ENCODE data around the gene LSM10.
A peak's percentile ranks its signal among the peaks of the same experiment; 100 is the strongest.

Gene LSM10

DNA sequence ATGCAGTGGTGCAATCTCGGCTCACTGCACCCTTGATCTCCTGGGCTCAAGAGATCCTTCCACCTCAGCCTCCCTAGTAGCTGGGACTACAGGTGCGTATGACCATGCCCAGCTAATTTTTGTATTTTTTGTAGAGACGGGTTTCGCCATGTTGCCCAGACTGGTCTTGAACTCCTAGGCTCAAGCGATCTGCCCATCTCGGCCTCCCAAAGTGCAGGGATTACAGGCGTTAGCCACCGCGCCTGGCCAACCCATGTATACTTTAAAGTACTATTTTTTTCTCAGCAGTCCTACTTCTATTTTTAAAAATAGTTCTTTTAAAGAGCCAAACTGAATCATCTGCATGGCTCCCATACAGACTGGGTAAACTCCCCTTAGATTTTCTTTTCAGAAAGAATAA is 15.5 kb downstream of the LSM10 start:
- DNase-seq, result no peak

DNA sequence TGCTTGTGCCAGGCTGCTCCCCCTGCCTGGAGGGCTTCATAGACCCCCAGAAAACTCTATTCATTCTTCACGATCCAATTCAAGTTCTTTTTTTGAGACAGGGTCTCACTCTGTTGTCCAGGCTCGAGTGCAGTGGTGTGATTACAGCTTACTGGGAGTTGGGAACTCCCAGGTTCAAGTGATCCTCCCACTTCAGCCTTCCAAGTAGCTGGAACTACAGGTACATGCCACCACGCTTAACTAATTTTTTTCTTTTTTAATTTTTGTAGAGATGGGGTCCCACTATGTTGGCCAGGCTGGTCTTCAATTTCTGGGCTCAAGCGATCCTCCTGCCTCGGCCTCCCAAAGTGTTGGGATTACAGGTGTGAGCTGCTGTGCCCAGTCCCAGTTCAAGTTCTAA is 16.3 kb downstream of the LSM10 start:
- DNase-seq, result no peak

DNA sequence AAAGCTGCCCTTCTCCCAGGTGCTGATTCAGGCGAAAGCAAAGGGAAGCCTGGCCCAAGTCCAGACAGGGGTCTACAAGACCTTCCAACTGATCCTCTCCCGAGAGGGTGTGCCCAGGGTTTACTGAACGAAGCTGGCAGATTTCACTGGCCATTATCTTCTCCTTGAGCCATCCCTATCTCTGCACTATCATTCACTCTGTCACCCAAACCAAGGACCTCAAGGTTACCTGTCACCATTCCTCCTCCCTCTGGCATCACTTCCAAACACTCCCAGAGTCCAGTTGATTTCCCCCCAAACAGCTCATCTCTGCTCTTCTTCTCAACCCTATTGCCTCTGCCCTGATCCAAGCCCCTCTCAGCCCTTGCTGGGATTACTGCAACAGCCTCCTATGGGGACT is 16.9 kb downstream of the LSM10 start:
- DNase-seq, result no peak

DNA sequence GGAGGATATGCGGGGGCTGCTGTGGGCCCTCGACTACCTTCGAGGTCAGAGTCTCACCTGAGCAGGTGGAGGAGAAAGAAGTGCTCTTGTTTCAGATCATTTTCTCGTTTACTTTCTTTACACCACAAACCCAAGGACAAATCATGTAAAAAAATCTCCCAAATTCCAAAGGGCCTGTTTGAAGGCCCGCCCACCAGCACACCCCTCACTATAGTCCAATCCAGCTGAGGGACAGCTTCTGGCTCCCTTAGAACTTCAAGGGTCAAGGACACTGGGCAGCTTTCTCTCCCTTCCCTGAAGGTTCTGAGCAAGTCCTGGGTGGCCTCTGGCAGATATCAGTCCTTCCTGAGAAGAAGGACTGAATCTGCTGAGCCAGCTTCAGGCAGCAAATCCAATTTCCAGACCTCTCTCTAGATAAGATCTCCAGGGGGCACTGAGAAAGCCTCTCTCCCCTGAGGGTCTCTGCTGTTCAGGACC is 17.5 kb downstream of the LSM10 start:
- DNase-seq, result no peak

DNA sequence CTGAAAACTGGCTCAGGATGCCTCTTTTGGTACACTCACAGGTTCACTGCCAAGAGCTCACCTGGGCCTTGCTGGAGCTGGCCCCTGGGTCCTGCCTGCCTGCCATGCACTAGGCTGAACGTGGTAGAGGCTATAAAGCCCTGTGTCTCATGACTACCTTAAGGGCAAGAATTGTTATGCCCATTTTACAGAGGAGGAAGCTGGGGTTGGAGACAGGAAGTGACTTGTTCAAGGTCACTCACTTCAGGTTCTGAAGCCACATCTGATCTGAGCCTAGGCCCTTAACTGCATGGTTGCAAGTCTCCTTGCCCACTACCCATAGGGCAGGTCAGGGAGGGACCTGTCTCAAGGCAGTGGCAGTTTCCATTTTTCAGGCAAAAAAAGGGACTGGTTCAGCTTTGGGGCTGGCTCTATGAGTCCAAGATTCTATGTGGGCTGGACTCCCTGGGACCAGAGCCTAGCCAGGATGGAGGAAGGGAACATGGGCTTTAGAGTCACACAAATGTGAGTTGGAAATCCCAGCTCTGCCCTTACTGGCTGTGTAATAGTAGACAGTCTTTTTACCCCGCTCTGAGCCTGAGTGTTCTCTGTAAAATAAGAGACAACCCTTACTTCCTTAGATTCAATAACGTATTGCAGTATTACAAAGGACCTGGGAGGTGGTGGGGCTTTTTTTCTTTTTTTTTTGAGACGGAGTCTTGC is 19.8 kb downstream of the LSM10 start:
- peak; percentile 24 to 29 for DNase-seq

DNA sequence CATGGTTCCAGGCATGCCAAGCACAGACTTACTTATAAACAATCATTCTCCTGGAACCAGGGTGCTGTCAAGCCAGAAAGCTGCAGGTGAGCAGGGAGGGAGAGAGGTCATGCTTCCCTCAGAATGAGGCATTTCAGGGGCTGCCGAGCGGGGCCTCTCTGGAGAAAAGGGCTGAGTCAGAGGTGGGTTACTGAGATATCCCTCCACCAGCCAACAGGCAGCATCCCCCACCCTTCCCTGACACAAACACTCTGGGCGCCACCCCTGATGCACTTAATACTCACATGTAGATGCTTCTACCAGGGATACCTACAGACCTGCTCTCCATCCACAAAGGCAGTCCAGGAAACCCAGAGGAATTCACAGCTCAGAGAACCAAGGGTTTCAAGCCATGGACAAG is 25.1 kb downstream of the LSM10 start:
- DNase-seq, result no peak

DNA sequence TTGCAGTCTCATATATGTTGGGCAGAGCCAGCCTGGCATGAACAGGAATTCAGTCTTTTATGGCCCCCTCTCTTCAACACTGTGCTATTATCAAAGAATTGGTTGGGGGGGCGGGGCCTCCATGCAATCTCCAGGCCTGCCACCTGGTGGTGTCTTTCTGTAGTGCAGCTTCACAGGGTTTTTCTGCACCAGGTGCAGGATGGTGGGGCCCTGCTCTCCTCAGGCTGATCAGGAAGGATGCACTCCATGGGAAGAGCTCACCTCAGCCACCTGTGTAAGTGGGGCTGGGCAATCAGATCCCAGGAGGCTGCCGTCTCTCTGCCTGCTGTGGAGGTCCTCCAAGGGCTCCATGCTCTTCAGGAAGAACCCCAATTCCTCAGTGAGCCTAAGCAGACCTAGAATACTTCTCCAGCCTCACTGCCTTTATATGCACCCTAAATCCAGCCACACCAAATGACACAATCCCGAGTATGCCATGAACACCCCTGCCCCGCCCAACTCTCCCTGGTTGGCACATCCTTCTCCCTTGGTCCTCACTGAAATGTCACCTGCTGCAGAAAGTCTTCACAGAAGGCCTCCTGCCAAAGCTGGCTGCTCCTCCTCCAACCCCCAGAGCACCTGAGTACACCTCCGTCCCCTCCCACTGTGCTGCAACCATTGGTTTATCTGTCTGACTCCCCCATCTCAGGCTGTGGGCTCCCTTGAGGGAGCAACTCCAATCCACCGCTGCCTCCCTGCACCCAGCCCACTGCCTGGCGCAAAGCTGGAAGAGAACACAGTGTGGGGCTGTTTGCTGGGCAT is 28.4 kb downstream of the LSM10 start:
- DNase-seq, result peak; percentile 69 to 72

DNA sequence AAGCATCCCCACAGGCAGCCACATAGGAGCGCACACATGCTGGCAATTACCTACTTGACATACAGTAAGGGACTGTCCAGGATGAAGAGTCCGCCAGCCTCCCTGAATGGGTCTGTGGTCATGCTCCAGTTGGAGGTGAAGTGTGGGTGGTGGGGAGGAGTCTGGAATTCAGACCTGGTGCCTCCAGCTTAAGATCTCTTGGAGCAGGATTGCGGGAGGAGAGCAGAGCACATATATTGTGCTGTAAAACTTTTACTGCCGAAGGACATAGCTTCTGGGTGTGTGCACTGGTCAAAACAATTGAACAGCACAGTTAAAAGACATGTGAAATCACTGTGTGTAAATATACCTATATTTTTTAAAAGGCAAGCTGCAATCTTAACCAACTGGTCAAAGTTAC is 29.9 kb downstream of the LSM10 start:
- DNase-seq, result no peak

DNA sequence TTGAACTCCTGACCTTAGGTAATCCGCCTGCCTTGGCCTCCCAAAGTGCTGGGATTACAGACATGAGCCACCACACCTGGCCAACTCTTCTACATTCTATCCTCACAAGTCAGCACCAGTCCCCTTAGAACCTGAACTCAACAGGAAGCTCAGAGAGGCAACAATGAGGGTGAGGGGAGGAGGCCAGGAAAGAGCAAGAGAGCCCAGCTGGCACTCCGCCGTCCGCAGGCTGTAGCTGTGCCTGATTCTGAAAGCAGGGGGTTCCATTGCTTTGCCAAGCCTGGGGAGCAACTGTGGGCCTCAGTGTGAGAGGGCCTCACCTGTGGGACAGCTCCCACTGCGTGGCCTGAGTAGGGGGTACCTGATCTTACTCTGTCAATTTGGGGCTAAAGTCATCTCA is 30.6 kb downstream of the LSM10 start:
- no peak for DNase-seq

DNA sequence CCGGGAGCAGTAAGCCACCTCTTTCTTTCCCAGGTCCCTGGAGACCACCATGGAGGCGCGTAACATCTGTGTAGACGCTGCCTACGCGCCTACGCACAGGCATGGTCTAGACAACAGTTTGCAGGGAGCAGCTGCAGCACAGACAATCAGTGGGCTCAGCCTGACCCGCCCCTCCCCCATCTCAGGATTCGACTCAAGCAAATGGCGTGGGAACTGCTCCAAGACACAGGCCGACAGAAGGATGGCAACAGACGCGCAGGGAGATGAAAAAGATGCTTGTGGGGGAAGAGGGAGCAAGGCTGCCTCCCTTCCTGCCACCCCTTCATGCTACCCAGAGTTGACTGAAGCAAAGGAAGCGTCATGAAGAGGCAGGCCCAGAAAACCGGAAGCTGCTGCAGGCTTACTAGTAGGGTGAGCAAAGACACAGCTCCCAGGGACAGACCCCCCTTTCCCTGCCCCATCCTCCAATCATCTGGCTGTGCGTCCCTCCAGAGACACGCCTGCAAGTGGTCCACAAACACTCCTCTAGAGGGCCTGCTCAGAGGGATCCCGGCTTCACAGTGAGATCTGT is 31.5 kb downstream of the LSM10 start:
- DNase-seq, result peak; percentile 77 to 82

DNA sequence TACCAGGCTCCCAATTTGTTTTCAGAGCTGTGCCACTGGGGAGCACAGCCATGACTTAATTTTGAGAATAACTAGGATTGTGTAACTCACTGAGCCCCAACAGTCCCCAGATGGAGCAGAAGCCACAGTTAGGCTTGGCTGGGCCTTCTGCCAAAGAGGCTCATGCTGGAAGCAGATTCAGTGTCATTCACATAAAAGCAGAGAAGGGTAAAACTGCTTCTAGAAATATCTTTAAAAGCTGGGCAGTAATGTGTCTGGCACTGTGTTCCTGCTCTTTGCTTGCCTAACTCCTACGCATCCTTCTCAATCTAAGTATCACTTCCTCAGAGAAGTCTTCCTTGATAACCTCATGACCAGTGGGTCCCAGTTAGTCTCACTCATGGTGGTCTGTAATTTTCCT is 32.3 kb downstream of the LSM10 start:
- DNase-seq, result peak; percentile 85 to 88

DNA sequence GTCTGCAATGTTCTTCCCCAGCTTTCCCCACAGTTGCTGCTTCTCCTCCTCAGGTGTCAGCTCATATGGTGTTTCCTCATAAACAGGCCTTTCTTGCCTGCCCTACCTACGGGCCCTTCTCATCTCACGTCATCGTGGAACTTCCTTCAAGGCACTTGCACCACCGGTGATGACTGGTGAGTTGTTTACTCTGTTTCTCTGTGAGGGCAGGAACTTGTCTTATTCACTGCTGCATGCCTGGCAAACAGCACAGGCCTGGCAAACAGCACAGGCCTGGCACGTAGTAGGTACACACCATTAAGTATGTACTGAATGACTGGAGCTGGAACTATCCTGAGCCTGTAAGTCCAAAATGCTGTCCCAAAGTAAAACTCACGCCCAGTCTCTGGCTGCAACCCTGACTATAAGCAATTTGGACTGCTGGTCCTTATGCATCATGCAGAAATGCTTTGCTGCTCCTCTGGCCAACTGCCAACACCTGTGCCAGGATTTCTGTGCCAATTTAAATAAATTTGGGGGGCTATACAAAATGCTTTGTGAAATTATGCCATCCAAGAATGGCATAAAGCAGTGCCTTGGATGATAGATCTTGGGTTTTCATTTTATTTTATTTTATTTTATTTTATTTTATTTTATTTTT is 37.7 kb downstream of the LSM10 start:
- DNase-seq, result peak; percentile 19 to 63

DNA sequence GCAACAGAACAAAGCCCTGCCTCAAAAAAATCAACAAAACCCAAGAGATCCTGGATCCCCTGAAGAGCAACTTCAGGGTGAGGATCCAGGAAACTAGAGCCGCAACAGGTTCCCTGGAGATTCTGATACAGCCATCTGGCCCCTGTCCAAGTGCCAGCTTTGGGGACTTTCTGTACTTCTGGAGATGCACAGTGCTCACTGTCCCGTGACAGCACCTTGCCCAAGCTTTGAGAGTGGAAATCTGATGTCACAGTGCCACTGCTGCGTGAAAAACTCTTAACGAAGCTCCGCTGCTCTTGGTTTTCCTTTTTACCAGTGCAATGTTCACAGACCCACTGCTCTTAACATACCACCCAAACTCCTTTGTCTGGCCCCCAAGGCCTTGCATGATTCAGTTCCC is 38.3 kb downstream of the LSM10 start:
- DNase-seq, result no peak

DNA sequence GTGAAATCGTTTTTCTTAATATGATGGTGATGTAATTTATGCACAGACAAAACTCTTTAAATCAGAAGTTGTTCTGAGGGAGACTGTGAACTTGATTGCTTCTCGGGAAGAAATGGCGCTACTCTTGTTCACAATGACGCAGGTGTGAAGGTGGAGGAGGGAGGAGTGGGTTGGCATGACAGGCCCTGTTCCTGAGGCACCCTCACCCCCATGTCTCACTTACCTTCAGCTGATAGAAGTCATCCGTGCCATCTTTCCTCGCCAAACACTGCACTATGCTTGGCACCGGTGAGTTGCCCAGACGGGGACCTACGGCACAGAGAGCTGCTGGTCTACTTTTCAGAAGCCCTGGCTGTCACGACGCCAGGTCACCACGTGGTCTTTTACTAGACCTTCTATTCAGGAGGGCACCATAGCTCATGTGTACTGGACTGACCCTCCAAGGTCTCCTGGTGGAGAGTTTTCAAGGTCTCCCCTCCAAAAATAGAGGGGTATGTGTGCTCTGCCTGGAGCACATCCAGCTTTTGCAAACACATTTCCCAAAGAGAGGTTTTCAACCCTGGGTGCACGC is 39.1 kb downstream of the LSM10 start:
- DNase-seq, result no peak

DNA sequence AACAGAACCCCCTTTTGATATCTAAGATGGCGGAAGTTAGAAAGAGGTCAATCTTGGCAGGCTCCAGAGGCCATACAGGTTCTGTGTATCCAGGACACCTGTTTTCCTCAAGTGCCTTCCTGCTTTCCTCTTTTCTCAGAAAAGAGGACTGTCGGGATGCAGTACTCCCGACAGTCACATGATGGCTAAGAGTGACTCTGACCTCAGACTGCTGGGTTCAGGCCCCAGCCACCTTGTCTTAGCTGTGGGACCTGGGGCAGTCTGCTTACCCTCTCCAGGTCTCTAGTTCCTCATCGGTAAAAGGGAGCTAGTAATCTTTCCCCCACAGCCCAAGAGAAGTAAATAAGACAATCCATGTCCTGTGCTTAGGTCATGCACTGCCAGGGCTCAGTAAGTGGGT is 41.9 kb downstream of the LSM10 start:
- DNase-seq, result no peak

DNA sequence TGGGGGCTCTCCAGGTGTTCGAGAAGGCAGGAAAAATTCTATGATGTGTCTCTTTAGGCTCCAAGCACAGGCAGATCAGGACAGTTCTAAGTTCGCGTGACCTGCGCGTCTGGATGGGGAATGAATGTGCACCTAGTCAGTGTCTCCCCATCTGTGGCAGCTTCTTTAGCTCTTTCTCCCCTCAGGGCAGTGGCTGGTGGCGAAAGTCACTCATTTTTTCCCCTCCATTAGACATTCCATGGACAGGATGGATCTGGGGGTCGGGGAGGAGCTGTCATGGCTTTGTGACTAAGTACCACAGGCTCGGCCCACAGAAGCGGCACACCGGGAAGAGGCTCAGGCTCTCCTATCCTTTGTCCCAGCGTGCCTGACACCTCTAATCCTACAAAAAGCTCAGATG is 43.2 kb downstream of the LSM10 start:
- DNase-seq, result no peak

DNA sequence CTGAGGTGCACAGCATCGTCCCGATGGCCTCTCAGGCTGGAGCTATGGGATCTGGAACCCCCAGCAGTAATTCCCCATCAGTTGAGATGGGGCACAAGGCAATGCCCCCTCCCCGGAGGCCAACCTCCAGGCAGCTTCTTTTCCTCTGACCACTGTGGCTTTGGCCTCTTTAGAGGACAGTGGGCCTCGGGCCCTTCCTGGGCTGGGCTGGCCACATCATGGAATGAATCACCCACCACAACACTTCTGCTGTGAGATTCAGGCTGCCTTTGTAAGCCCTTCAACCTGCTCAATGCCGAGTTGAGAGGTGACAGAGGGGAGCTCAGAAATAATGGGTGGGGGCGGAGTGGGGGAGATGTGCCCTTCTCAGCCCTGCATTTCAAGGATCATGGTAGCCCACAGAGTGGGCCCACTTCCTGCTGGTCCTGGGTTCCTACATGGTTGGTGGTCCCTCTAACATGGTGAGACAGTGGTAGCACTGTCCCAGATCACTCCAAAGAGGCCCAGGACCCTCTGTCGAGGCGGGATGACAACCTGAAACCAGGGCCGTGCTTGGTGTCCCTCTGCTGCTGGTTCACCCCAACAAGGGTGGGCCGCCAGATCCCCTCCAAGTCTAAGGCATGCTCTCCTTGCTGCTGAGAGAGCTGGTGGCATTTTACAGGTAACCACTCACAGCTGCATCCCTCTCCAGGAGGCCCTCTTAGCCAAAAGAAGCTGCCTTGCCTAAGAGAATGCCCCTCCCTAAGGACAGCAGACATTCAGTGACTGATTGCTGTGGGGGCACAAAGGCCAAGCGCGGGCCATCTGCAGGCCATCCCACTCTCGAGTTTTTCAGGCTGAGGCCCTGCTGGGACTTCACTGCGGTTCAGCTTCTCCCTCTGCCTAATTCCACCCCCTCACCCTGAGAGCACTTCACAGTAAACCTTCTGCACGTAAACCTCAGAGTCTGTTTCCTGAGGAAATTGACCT is 44.5 kb downstream of the LSM10 start:
- no peak for DNase-seq

DNA sequence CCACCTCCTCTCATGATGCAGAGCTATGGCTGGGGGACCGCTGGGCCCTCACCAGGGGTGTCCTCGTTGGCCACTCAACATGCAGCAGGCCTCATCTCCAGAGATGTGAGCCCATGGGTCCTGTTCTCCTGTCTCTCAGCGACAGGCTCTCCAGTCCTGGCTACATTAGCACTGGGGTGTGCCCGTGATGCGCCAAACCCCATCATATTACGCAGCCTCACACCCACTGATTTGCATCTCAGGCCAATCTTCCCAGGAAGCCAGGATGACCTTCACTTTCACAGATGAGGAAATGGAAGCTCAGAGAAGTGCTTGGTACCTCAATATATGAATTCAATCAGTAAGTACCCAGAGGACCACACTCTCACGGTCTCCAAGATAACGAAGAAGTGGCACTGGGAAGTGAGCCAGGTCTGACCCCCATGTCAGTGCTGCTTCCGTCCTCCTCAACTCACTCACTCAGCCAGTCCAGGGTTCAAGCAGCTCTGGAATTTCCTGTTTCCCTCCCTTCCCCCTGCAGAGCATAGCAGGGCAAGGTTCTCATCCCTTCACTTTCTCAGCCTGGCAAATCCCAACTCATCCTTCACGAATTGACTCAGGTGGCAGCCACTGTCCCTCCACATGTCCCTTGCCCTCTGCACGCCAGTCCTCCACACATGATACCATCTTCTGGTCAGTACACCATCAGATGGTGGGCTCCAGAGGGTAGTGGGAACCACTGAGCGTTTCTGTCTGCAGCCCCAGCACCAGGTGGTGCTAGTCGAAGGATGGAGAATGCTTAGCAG is 45.4 kb downstream of the LSM10 start:
- no peak for DNase-seq

DNA sequence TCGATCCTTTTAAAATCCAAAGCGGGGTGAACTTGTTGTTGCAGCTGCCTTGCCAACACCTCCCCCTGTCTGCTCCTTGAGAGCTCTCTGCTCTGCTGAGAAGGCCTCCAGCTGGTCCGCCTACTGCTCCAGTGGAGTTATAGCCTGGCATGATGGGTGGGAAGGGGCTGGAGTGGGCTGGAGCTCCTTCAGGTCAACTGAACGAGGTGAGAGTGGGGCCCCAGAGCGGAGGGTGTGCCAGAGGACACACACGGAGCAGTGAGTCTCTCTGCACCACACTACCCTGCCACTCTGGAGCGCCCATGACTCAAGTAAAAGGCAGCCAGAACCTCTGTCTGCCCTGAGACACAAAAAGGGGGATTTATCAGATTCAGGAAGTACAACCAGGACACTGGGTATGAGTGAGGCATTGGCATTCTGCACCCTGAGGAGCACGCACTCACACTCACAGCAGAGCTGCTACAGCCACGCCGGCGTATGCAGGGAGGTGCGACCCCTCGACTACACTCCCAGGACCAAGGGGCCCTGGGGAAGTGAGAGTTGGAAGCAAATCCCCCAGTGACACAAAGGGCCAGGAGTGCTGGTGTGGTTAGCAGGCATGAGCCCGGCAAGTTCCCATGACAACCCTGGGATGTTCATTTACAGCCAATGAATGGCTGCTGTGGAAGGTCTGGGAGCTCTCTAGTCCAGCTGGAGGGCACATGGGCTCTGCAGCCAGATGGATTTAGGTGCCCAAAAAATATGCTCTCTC is 46.3 kb downstream of the LSM10 start:
- peak; percentile 16 to 32 for DNase-seq

DNA sequence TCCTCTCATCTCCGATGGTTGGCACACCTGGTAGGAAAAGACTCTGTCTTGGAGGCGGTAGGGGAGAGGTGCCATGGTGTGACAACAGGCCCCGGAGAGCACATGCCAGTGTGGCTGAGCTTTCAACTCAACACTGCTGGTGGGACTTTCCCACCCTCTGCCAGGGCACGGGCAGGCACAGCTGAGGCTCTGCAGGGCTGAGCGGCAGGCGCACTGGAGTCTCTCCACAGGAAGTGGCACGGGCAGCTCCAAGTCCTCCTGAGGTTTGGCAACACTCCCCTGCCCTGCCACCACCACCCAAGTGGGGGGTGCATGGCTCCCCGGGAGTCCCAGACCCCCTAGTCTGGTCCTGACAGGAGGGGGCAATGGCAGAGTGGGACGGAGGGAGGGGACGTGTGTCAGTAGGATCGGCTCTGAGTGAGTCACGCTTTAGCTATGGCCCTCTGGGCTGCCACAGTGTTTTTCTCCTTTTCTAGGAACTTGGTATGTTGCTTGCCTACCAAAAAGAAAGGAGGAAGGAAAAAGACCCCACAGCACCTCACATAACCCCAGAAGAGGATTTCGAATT is 47.0 kb downstream of the LSM10 start:
- DNase-seq, result peak; percentile 13 to 30
